ENCODE results near the gene ARHGAP8. TPM values are rescaled to one million over a fixed set of nuclear protein-coding genes. Genes with fewer than 3 reads are reported as not detected.

Gene ARHGAP8
- total and polyA plus RNA-seq, 2 experiments from 2014 or later = 62.8 to 64.9 TPM

DNA sequence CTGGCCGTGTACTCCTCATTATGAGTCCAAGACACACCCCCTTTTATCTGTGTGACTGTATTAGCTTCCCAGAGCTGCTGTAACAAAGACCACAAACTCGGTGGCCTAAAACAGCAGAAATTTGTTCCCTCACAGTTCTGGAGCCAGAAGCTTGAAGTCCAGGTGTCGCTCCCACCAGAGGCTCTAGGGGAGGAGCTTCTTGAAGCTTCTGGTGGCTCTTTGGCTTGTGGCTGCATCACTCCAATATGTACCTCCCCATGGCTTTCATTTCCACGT, 47.4 kb upstream of the ARHGAP8 start:
- H3K4me2 ChIP-seq = no peak overlapping the region
- H4K20me1 ChIP-seq (replicated peaks; ENCODE audit: insufficient read depth) = peaks cover 14% of the 10 kb centered on the region; the same call in 1 of the 2 replicates
- DNase-seq (ENCODE audit: low spot score) = no peak
- Mint-ChIP-seq H3K27ac (no peak overlapping the region), H3K36me3 (ENCODE audit: low read depth) (peaks cover 4% of the 10 kb centered on the region; the same call in 1 of the 3 replicates), H3K4me3 (no peak overlapping the region), H3K9me3 (no peaks in the 10 kb centered on the region), H3K27me3 (ENCODE audit: insufficient read depth, low read depth, poor library complexity) (peaks cover 22% of the 10 kb centered on the region), H3K4me1 (peaks cover 15% of the 10 kb centered on the region)
- peaks cover 15% of the 10 kb centered on the region for H3K4me1 ChIP-seq (ENCODE audit: insufficient read depth)
- ATAC-seq = no peak
- H3K36me3 ChIP-seq (ENCODE audit: insufficient read depth) = no peaks in the 10 kb centered on the region
- H3K27me3 ChIP-seq (ENCODE audit: insufficient read depth) = peaks cover 28% of the 10 kb centered on the region
- no peak for TF ChIP-seq EZH2phosphoT487 (IDR thresholded peaks at IDR 0.05; ENCODE audit: unreplicated experiment)
- TF ChIP-seq, protein P1, sequence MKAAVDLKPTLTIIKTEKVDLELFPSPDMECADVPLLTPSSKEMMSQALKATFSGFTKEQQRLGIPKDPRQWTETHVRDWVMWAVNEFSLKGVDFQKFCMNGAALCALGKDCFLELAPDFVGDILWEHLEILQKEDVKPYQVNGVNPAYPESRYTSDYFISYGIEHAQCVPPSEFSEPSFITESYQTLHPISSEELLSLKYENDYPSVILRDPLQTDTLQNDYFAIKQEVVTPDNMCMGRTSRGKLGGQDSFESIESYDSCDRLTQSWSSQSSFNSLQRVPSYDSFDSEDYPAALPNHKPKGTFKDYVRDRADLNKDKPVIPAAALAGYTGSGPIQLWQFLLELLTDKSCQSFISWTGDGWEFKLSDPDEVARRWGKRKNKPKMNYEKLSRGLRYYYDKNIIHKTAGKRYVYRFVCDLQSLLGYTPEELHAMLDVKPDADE (IDR thresholded peaks at IDR 0.05) = no peak
- no peak for TF ChIP-seq POLR2AphosphoS5 (IDR thresholded peaks at IDR 0.05; ENCODE audit: low read depth)
- no peak for TF ChIP-seq ZNF331 (CRISPR knock-in tag; IDR thresholded peaks at IDR 0.05; ENCODE audit: low read depth)
- no peak for TF ChIP-seq NANOG (IDR thresholded peaks at IDR 0.05; ENCODE audit: borderline replicate concordance)
- TF ChIP-seq CREB1 (CRISPR knock-in tag; IDR thresholded peaks at IDR 0.05; ENCODE audit: low read depth) = no peak
- no peak for TF ChIP-seq STAT1 (IDR thresholded peaks at IDR 0.05; ENCODE audit: unreplicated experiment)
- TF ChIP-seq JUNB (IDR thresholded peaks at IDR 0.05; ENCODE audit: unreplicated experiment) = no peak
- no peak for TF ChIP-seq EZH2 (IDR thresholded peaks at IDR 0.05; ENCODE audit: low read depth, unreplicated experiment)
- TF ChIP-seq, protein P2, sequence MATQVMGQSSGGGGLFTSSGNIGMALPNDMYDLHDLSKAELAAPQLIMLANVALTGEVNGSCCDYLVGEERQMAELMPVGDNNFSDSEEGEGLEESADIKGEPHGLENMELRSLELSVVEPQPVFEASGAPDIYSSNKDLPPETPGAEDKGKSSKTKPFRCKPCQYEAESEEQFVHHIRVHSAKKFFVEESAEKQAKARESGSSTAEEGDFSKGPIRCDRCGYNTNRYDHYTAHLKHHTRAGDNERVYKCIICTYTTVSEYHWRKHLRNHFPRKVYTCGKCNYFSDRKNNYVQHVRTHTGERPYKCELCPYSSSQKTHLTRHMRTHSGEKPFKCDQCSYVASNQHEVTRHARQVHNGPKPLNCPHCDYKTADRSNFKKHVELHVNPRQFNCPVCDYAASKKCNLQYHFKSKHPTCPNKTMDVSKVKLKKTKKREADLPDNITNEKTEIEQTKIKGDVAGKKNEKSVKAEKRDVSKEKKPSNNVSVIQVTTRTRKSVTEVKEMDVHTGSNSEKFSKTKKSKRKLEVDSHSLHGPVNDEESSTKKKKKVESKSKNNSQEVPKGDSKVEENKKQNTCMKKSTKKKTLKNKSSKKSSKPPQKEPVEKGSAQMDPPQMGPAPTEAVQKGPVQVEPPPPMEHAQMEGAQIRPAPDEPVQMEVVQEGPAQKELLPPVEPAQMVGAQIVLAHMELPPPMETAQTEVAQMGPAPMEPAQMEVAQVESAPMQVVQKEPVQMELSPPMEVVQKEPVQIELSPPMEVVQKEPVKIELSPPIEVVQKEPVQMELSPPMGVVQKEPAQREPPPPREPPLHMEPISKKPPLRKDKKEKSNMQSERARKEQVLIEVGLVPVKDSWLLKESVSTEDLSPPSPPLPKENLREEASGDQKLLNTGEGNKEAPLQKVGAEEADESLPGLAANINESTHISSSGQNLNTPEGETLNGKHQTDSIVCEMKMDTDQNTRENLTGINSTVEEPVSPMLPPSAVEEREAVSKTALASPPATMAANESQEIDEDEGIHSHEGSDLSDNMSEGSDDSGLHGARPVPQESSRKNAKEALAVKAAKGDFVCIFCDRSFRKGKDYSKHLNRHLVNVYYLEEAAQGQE (IDR thresholded peaks at IDR 0.05; ENCODE audit: unreplicated experiment) = no peak
- no peak for TF ChIP-seq ZNF114 (CRISPR knock-in tag; IDR thresholded peaks at IDR 0.05)
- TF ChIP-seq, protein P3, sequence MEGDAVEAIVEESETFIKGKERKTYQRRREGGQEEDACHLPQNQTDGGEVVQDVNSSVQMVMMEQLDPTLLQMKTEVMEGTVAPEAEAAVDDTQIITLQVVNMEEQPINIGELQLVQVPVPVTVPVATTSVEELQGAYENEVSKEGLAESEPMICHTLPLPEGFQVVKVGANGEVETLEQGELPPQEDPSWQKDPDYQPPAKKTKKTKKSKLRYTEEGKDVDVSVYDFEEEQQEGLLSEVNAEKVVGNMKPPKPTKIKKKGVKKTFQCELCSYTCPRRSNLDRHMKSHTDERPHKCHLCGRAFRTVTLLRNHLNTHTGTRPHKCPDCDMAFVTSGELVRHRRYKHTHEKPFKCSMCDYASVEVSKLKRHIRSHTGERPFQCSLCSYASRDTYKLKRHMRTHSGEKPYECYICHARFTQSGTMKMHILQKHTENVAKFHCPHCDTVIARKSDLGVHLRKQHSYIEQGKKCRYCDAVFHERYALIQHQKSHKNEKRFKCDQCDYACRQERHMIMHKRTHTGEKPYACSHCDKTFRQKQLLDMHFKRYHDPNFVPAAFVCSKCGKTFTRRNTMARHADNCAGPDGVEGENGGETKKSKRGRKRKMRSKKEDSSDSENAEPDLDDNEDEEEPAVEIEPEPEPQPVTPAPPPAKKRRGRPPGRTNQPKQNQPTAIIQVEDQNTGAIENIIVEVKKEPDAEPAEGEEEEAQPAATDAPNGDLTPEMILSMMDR (conservative IDR thresholded peaks at IDR 0.05; ENCODE audit: low read depth in 2 of 2) = no peak
- no peak overlapping the region for H3K27ac ChIP-seq (ENCODE audit: low read depth)
- H3K9me2 ChIP-seq (ENCODE audit: insufficient read depth) = no peaks in the 10 kb centered on the region
- no peak overlapping the region for H2AFZ ChIP-seq
- peaks cover 13% of the 10 kb centered on the region for H3K79me2 ChIP-seq (replicated peaks; ENCODE audit: insufficient read depth)
- H3K4me3 ChIP-seq = no peak overlapping the region
- peaks cover 6% of the 10 kb centered on the region; the same call in 1 of the 2 replicates for H3F3A ChIP-seq (replicated peaks; ENCODE audit: low read depth)
